NCI-H1417 treated with DMSO at 0.1 percent for 48 hours (cell line): Measurements from ENCODE around the gene ZNF558.

ENCODE experiments used
- DNase-seq: peaks from one replicate; lab custom pipeline; 2025; lab: John Stamatoyannopoulos, UW

Gene ZNF558

GRCh38 chr19:8832132-8833021, at the start of gene ZNF558, which contains the start of gene MBD3L1:
Gene ZNF558 (minus strand): TSS chr19:8832304. CDS start chr19:8822659, 9,645 bp downstream.
Gene MBD3L1 (plus strand): TSS chr19:8832377. CDS start chr19:8842679, 10,302 bp downstream.
- peak; percentile 88 for DNase-seq

- no peak for DNase-seq
Observed at GRCh38 chr19:8881512-8881911, 49.4 kb upstream of the ZNF558 start.

- DNase-seq = no peak
Observed at GRCh38 chr19:8880868-8881488, 48.9 kb upstream of the ZNF558 start.

GRCh38 chr19:8877854-8878705, 46.0 kb upstream of the ZNF558 start:
- no peak for DNase-seq

- DNase-seq = no peak
Observed at GRCh38 chr19:8866344-8866743, 34.2 kb upstream of the ZNF558 start.

GRCh38 chr19:8858260-8858659, 26.2 kb upstream of the ZNF558 start:
- no peak for DNase-seq

- no peak for DNase-seq
Observed at GRCh38 chr19:8850488-8850887, 18.4 kb upstream of the ZNF558 start.

- DNase-seq = no peak
Observed at GRCh38 chr19:8849232-8849631, 17.1 kb upstream of the ZNF558 start.

- no peak for DNase-seq
Observed at GRCh38 chr19:8846819-8847218, 14.7 kb upstream of the ZNF558 start.

GRCh38 chr19:8840708-8841107, 8.6 kb upstream of the ZNF558 start:
- DNase-seq = no peak

- no peak for DNase-seq
Observed at GRCh38 chr19:8835877-8836276, 3.8 kb upstream of the ZNF558 start.

- no peak for DNase-seq
Observed at GRCh38 chr19:8835446-8835845, 3.3 kb upstream of the ZNF558 start.

GRCh38 chr19:8831832-8832131, 322 bp downstream of the ZNF558 start:
- no peak for DNase-seq

GRCh38 chr19:8831373-8831772, 731 bp downstream of the ZNF558 start:
- DNase-seq = no peak

- no peak for DNase-seq
Observed at GRCh38 chr19:8827277-8827676, 4.8 kb downstream of the ZNF558 start.

- DNase-seq = no peak
Observed at GRCh38 chr19:8826371-8826770, 5.7 kb downstream of the ZNF558 start.

- DNase-seq = no peak
Observed at GRCh38 chr19:8821748-8822241, 10.3 kb downstream of the ZNF558 start.

GRCh38 chr19:8820234-8820633, 11.9 kb downstream of the ZNF558 start:
- DNase-seq = no peak

GRCh38 chr19:8815780-8816179, 16.3 kb downstream of the ZNF558 start:
- DNase-seq = no peak

- no peak for DNase-seq
Observed at GRCh38 chr19:8814176-8814575, 17.9 kb downstream of the ZNF558 start.

GRCh38 chr19:8811315-8812172, 20.6 kb downstream of the ZNF558 start:
- no peak for DNase-seq
